H1 (cell line): ENCODE measurements around the gene PATE4. TPM values are rescaled to one million over a fixed set of nuclear protein-coding genes. Genes with fewer than 3 reads are reported as not detected.

ENCODE experiments used
- ASH2L ChIP-seq: fragments of 200-600, 300-600 bp; sonication (generic); IDR thresholded peaks from one replicate; pipeline ENCODE4 v1.7.1; 2017; ENCODE audit warnings: low read length
- BCL11A ChIP-seq, 2 experiments: IDR thresholded peaks; one replicate each; pipeline ENCODE4 v1.6.1; 2011; ENCODE audit warnings: low read depth in 2 of 2, low read length in 2 of 2, mild to moderate bottlenecking in 2 of 2
- CBX8 ChIP-seq: fragments of 300-800, 300-1000 bp; sonication (generic); IDR thresholded peaks from 2 replicates; pipeline ENCODE4 v1.7.1; 2016; ENCODE audit warnings: low read depth, low read length, borderline replicate concordance
- CREB1 ChIP-seq: IDR thresholded peaks from 2 replicates; pipeline ENCODE4 v1.6.1; 2012; ENCODE audit warnings: inconsistent platforms
- CTBP2 ChIP-seq: IDR thresholded peaks from 2 replicates; pipeline ENCODE4 v1.7.0; 2011; ENCODE audit warnings: borderline replicate concordance, mild to moderate bottlenecking, moderate library complexity, mixed read lengths, low read length; ENCODE audit not compliant: insufficient read depth, insufficient read length
- NANOG ChIP-seq: IDR thresholded peaks from 2 replicates; pipeline ENCODE4 v1.6.1; 2011; ENCODE audit warnings: low read length, low read depth, mild to moderate bottlenecking, inconsistent platforms; ENCODE audit not compliant: insufficient read depth, poor library complexity, severe bottlenecking
- POLR2A ChIP-seq, 2 experiments: IDR thresholded peaks; 1 replicate in 1 of 2; 2 replicates in 1 of 2; pipeline ENCODE4 v1.6.1; 2011; ENCODE audit warnings: low read depth in 2 of 2, low read length in 2 of 2, mild to moderate bottlenecking in 2 of 2; ENCODE audit errors: control extremely low read depth in 1 of 2
- RNF2 ChIP-seq: fragments of 200-900, 300-1000 bp; sonication (generic); IDR thresholded peaks from 2 replicates; pipeline ENCODE4 v1.7.1; 2016; ENCODE audit warnings: borderline replicate concordance, low read depth, mild to moderate bottlenecking, antibody characterized with exemption, low read length; ENCODE audit not compliant: poor library complexity, severe bottlenecking; ENCODE audit errors: missing control alignments
- SP4 ChIP-seq: IDR thresholded peaks from 2 replicates; pipeline ENCODE4 v1.6.1; 2012; ENCODE audit warnings: low read length, inconsistent platforms
- TAF1 ChIP-seq: IDR thresholded peaks from 2 replicates; pipeline ENCODE4 v1.6.1; 2011; ENCODE audit warnings: mild to moderate bottlenecking, low read depth, low read length
- TAF7 ChIP-seq: optimal IDR thresholded peaks from 2 replicates; pipeline ENCODE3; 2011; ENCODE audit warnings: low read depth, mild to moderate bottlenecking, inconsistent platforms, low read length, moderate library complexity, borderline replicate concordance
- TEAD4 ChIP-seq: IDR thresholded peaks from 2 replicates; pipeline ENCODE4 v1.6.1; 2012; ENCODE audit warnings: low read depth, low read length, inconsistent platforms, mixed read lengths
- YY1 ChIP-seq: IDR thresholded peaks from 2 replicates; pipeline ENCODE4 v1.6.1; 2011; ENCODE audit warnings: low read depth, mild to moderate bottlenecking, low read length
- polyA plus RNA-seq, 7 experiments: library from polyadenylated mRNA; depleted of rRNA in 3 of 7; stranded (reverse) in 5 of 7; unstranded in 2 of 7; fragments of >200 nt in 5 of 7; fragments of 200-250 nt in 2 of 7; gene quantifications; 1 replicate in 5 of 7; 2 replicates in 1 of 7; 4 replicates in 1 of 7; pipeline versions ENCODE4 v1.2.1 to v1.2.3, GENCODE V29; 2011 to 2013; ENCODE audit warnings: missing spikeins in 2 of 7, mixed read lengths in 2 of 7
- total RNA-seq: library from RNA; stranded (reverse); fragmentation: NEBNext Ultra II Directional; extraction: Animal tissue kit (Norgen Biotek cat#: 25700); gene quantifications from 2 replicates; pipeline ENCODE4 v1.2.1, GENCODE V29; 2021
- TF ChIP-seq, protein P1 (sequence below): IDR thresholded peaks from 2 replicates; pipeline ENCODE4 v1.6.1; 2011; ENCODE audit warnings: low read depth, mild to moderate bottlenecking, low read length; ENCODE audit not compliant: insufficient read depth
- TF ChIP-seq, protein P2 (sequence below): IDR thresholded peaks from 2 replicates; pipeline ENCODE4 v1.6.1; 2012; ENCODE audit warnings: inconsistent platforms

Gene PATE4
- total and polyA plus RNA-seq, 2 of the 8 experiments (the other 6 are each of a cell fraction or from before 2014, with no cell fraction given), result not detected

DNA sequence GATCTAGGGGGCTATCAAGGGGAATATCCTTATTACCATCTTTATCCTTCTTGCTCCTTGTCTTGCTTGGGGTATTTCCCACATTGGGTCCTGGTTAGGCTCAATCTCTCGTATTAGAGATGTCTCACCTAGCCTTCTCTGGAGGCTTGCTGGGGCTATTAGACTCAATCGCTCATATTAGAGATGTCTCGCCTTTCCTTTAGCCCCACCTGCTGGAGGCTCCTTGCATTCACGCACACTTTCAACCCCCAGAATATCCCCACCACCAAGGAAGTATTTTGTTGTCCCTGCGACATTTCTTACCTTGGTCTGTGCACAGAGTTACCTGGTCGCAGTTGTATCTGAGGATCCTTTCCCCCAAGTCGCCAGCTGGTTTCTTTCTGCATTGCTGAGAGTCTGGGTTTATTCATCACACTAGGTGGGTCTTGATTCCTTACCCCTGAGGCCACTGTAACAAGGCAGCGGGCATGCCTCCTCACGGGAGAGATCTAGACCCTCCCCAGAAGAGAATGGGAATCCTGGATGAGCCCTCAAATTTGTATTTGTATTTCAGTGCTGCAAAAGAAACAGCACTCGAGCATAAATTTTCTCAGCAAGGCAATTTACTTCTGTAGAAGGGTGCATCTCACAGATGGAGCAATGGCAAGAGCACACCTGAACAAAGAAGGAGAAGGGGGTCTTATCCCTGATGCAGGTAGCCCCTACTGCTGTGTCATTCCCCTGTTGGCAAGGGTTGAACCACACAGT is 38.4 kb downstream of the PATE4 start (continued):
- TF ChIP-seq TAF7 (no peak), RNF2 (no peak), POLR2A (IDR thresholded peaks at IDR 0.05; ENCODE audit: control extremely low read depth in 1 of 2, low read depth in 2 of 2, low read length in 2 of 2) (no peak), CTBP2 (no peak), CREB1 (no peak), CBX8 (no peak), TEAD4 (0 out of 2 replicates have a peak, but pooled peaks have one; percentile 32), ASH2L (no peak), SP4 (no peak), TAF1 (no peak), BCL11A (IDR thresholded peaks at IDR 0.05; ENCODE audit: low read depth in 2 of 2, low read length in 2 of 2) (no peak), YY1 (no peak), NANOG (peak; percentile 3)
- TF ChIP-seq, protein P1, sequence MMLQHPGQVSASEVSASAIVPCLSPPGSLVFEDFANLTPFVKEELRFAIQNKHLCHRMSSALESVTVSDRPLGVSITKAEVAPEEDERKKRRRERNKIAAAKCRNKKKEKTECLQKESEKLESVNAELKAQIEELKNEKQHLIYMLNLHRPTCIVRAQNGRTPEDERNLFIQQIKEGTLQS, result no peak
- TF ChIP-seq, protein P2, sequence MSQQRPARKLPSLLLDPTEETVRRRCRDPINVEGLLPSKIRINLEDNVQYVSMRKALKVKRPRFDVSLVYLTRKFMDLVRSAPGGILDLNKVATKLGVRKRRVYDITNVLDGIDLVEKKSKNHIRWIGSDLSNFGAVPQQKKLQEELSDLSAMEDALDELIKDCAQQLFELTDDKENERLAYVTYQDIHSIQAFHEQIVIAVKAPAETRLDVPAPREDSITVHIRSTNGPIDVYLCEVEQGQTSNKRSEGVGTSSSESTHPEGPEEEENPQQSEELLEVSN, result no peak
- TF ChIP-seq, all 59 proteins: peak for 4
